NCI-H2196 treated with DMSO at 0.1 percent for 48 hours (cell line): ENCODE results near the gene NTSR1.

Source experiments
- DNase-seq: peaks from one replicate; lab custom pipeline; 2025; ENCODE audit not compliant: unreplicated experiment; lab: John Stamatoyannopoulos, UW

NTSR1 gene

GRCh38 chr20:62737271-62737811, 28.7 kb downstream of the NTSR1 start:
- DNase-seq: no peak

- DNase-seq: peak; percentile 17
These were observed 29.6 kb downstream of the NTSR1 start for GRCh38 chr20:62738025-62738881.

GRCh38 chr20:62739067-62739466, 30.4 kb downstream of the NTSR1 start:
- DNase-seq: no peak

- DNase-seq: no peak
These were observed 31.1 kb downstream of the NTSR1 start for GRCh38 chr20:62739581-62740285.

- DNase-seq: no peak
These were observed 31.9 kb downstream of the NTSR1 start for GRCh38 chr20:62740286-62741141.

- no peak for DNase-seq
These were observed 32.6 kb downstream of the NTSR1 start for GRCh38 chr20:62741191-62741691.

- no peak for DNase-seq
These were observed 33.3 kb downstream of the NTSR1 start for GRCh38 chr20:62741701-62742491.

GRCh38 chr20:62742550-62742949, 33.9 kb downstream of the NTSR1 start:
- no peak for DNase-seq

GRCh38 chr20:62742979-62743776, 34.5 kb downstream of the NTSR1 start:
- DNase-seq: no peak

GRCh38 chr20:62743777-62744317, 35.2 kb downstream of the NTSR1 start:
- DNase-seq: no peak

GRCh38 chr20:62744741-62745191, 36.1 kb downstream of the NTSR1 start:
- no peak for DNase-seq

- DNase-seq: no peak
These were observed 36.8 kb downstream of the NTSR1 start for GRCh38 chr20:62745279-62745951.

- no peak for DNase-seq
These were observed 37.3 kb downstream of the NTSR1 start for GRCh38 chr20:62745952-62746288.

- DNase-seq: no peak
These were observed 39.7 kb downstream of the NTSR1 start for GRCh38 chr20:62748311-62748710.

GRCh38 chr20:62749851-62750445, 41.3 kb downstream of the NTSR1 start:
- no peak for DNase-seq

- no peak for DNase-seq
These were observed 43.0 kb downstream of the NTSR1 start for GRCh38 chr20:62751551-62752150.

GRCh38 chr20:62752181-62752670, 43.6 kb downstream of the NTSR1 start:
- no peak for DNase-seq
